Esophagus muscularis mucosa (tissue), 4 donors: ENCODE data around the gene PXN. TPM values are rescaled to one million over a fixed set of nuclear protein-coding genes. Genes with fewer than 3 reads are reported as not detected.
A peak's percentile ranks its signal among the peaks of the same experiment; 100 is the strongest.

Source experiments
- DNase-seq: peaks from one replicate; pipeline ENCODE4 v3.0.0-alpha.2; 2017; ENCODE audit errors: extremely low spot score
- H3K27ac ChIP-seq, 4 donors: fragments of 200-600 bp; sonication (generic); replicated peaks in 1 of 4; 1 replicate in 3 of 4; 2 replicates in 1 of 4; pipeline ENCODE4 v1.5.1; 2016 to 2019; ENCODE audit warnings: mild to moderate bottlenecking in 1 of 4
- H3K27me3 ChIP-seq, 4 donors: fragments of 200-600 bp; sonication (generic); one replicate each; pipeline versions ENCODE4 v1.5.1 to v1.6.0; 2016 to 2019
- H3K36me3 ChIP-seq, 4 donors: fragments of 200-600 bp; sonication (generic); one replicate each; pipeline ENCODE4 v1.5.1; 2016 to 2019
- H3K4me1 ChIP-seq, 4 donors: fragments of 200-600 bp; sonication (generic); one replicate each; pipeline ENCODE4 v1.5.1; 2016 to 2019
- H3K4me3 ChIP-seq, 4 donors: fragments of 200-600 bp; sonication (generic); 1 replicate in 2 of 4; 2 replicates in 2 of 4; pipeline ENCODE4 v1.5.1; 2016 to 2019; ENCODE audit warnings: mild to moderate bottlenecking in 4 of 4, moderate library complexity in 1 of 4
- H3K9me3 ChIP-seq, 4 donors: fragments of 200-600 bp; sonication (generic); 1 replicate in 3 of 4; 2 replicates in 1 of 4; pipeline ENCODE4 v1.5.1; 2016 to 2019
- EP300 ChIP-seq: sonication (generic); formaldehyde crosslinking; IDR thresholded peaks from one replicate; pipeline ENCODE4 v1.6.1; 2017; ENCODE audit warnings: antibody characterized with exemption
- POLR2A ChIP-seq: fragments of 450-650 bp; IDR thresholded peaks from one replicate; pipeline ENCODE4 v1.6.1; 2017; ENCODE audit warnings: antibody characterized with exemption, moderate library complexity, mild to moderate bottlenecking, low read depth
- POLR2AphosphoS5 ChIP-seq, 2 donors: sonication (generic); formaldehyde crosslinking; IDR thresholded peaks; one replicate each; pipeline ENCODE4 v1.6.1; 2017; ENCODE audit warnings: antibody characterized with exemption in 2 of 2
- WGBS: methylation state at CpG from one replicate; pipeline ENCODE4 v1.1.5; 2018; 5-methylcytosine and 5-hydroxymethylcytosine counted together
- intact Hi-C: fragments of 100-400 bp; cut with DNase I; formaldehyde crosslinking; loops from one replicate; pipeline ENCODE4 v1.15.1; 2023
- total RNA-seq, 4 donors: library from RNA; depleted of rRNA; stranded (reverse); fragments of >200 nt; gene quantifications; one replicate each; pipeline versions ENCODE4 v1.1.0 to v1.2.1, GENCODE V29; 2016
- TF ChIP-seq, protein P1 (sequence below), 3 experiments: fragments of 200-600 bp in 2 of 3; fragments of 450-650 bp in 1 of 3; sonication (generic) in 2 of 3; IDR thresholded peaks; one replicate each; pipeline ENCODE4 v1.5.1; 2017 to 2019; ENCODE audit warnings: antibody characterized with exemption in 3 of 3, mild to moderate bottlenecking in 2 of 3, moderate library complexity in 1 of 3

The PXN gene
- total RNA-seq, 4 donors from 2014 or later, result 51.9 to 89.4 (median 71.9) TPM

DNA sequence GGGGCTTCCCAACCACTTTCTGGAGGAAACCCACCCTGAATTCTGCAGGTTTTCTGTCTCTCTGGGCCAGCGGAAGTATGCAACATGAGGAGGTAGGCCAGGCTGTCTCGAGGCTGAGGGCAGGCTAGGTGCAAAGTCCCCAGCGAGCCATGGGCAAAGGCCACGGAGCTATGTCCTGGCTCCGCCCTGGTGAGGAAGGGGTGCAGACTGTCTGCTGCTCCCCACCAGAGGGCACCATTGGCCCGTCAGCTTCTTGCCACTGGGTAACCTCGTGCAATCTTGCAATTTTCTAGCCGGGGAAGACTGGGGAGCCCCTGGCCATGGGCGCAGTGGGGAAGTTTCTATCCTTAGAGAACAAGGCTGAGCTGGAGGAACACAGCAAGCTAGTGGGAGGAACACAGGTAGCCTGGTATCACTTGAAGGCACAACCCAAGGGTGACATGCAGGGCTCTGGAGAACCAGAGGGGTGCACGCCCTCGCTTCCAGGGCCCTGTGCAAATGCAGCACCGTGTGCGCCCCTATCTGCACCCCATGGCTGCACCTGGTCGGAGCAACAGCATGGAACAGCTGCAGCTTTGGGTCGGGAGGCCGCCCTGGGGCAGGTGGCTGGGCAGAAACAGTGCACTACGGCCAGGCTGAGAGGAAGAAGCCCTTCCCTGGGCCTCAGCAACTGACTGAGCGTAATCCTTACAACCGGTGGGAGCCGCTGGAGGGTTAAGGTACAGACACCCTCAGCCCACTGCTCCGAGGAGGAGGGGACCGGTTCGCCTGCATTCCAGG, 37.0 kb downstream of the PXN start:
- DNase-seq, result no peak
- Histone ChIP-seq H3K9me3 (no peaks in the 10 kb centered on the region), H3K4me3 (peak overlapping the region; percentile 14 to 39 (median 26)), H3K27me3 (no peaks in the 10 kb centered on the region), H3K36me3 (peaks cover 2 to 23% (median 20%) of the 10 kb centered on the region in 4 donors), H3K4me1 (peaks cover 92 to 100% (median 94%) of the 10 kb centered on the region in 4 donors), H3K27ac (peak overlapping the region; percentile 86 to 95 (median 91))
- WGBS, result 23% methylated on average over 18 of the region's 23 CpGs
- no peak for TF ChIP-seq EP300
- no peak for TF ChIP-seq POLR2A
- peak; percentile 56 to 78 for TF ChIP-seq POLR2AphosphoS5 (IDR thresholded peaks at IDR 0.05)
- TF ChIP-seq, protein P1, sequence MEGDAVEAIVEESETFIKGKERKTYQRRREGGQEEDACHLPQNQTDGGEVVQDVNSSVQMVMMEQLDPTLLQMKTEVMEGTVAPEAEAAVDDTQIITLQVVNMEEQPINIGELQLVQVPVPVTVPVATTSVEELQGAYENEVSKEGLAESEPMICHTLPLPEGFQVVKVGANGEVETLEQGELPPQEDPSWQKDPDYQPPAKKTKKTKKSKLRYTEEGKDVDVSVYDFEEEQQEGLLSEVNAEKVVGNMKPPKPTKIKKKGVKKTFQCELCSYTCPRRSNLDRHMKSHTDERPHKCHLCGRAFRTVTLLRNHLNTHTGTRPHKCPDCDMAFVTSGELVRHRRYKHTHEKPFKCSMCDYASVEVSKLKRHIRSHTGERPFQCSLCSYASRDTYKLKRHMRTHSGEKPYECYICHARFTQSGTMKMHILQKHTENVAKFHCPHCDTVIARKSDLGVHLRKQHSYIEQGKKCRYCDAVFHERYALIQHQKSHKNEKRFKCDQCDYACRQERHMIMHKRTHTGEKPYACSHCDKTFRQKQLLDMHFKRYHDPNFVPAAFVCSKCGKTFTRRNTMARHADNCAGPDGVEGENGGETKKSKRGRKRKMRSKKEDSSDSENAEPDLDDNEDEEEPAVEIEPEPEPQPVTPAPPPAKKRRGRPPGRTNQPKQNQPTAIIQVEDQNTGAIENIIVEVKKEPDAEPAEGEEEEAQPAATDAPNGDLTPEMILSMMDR (IDR thresholded peaks at IDR 0.05), result peak; percentile 92 to 98 (median 95)
- intact Hi-C loops, result loop anchor here (1.0 to 2.0 kb wide), 2 partner anchors 37 to 62 kb away; partner anchors contain the start of genes PXN and RNU4-2

DNA sequence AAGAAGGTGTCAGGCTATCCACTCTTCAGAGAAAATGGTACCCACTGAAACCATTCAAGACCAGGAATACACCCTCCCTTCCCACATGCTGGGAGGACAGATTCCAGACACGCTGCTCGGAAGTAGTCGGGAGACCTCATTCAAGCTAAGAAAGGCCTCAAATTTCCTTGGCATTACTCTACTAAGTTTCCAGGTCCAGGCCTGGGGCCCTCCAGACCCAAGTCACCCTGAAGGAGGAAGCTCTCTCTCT, 37.6 kb downstream of the PXN start:
- H3K27me3 ChIP-seq, result no peaks in the 10 kb centered on the region
- no peaks in the 10 kb centered on the region for H3K9me3 ChIP-seq
- peak overlapping the region; percentile 86 to 95 (median 91) for H3K27ac ChIP-seq
- H3K4me1 ChIP-seq, result peaks cover 87 to 96% (median 89%) of the 10 kb centered on the region in 4 donors
- no peak for TF ChIP-seq POLR2AphosphoS5 (IDR thresholded peaks at IDR 0.05)
- TF ChIP-seq POLR2A, result no peak
- TF ChIP-seq EP300, result no peak
- TF ChIP-seq, protein P1 (IDR thresholded peaks at IDR 0.05), result no peak
- 40% methylated on average over 3 of the region's 3 CpGs for WGBS
- DNase-seq, result no peak
- H3K4me3 ChIP-seq, result peak overlapping the region in 2 of 4 donors; percentile 21 to 31
- peaks cover 7 to 28% (median 25%) of the 10 kb centered on the region in 4 donors for H3K36me3 ChIP-seq
- intact Hi-C loops, result loop anchor here (1.0 to 2.0 kb wide), 2 partner anchors 37 to 63 kb away; partner anchors contain the start of genes PXN and RNU4-2

DNA sequence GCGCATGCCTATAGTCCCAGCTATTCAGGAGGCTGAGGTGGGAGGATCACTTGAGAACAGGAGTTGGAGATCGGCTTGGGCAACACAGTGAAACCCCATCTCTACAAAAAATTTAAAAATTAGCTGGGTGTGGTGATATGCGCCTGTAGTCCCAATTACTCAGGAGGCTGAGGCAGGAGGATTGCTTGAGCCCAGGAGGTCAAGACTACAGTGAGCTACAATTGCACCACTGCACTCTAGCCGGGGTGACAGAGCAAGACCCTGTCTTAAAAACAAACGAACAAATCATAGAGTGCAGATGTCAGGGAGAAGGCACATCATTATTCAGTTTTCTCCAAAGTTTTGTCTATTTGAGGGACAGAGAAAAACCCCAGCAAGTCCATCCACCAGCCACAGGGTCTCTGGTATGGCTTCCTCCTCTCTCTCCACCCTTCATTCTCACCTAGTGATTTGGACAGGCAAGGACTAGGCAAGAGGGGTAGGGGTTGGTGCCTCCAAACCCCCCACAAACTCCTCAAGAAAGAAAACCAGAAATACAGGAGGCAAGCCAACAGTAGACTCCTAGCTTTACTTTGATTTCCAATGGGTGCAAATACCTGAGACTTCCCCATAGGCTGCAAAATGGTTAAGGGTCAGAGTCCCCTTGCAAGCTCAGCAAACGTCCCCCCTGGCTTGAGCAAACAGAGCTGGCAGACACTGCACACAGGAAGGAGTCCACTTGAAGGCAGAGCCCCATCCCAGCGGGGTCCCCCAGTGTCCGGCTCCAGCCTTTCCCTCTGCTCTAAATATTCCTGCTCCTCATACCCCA, 38.1 kb downstream of the PXN start:
- H3K27ac ChIP-seq, result peak overlapping the region in 3 of 4 donors; percentile 86 to 95 (median 92)
- peaks cover 12 to 33% (median 30%) of the 10 kb centered on the region in 4 donors for H3K36me3 ChIP-seq
- H3K9me3 ChIP-seq, result no peaks in the 10 kb centered on the region
- H3K4me3 ChIP-seq, result no peak overlapping the region
- no peaks in the 10 kb centered on the region for H3K27me3 ChIP-seq
- intact Hi-C loops, result loop anchor here (1.0 to 2.0 kb wide), 2 partner anchors 38 to 63 kb away; partner anchors contain the start of genes PXN and RNU4-2
- 75% methylated on average over 8 of the region's 8 CpGs for WGBS
- DNase-seq, result no peak
- no peak for TF ChIP-seq POLR2AphosphoS5 (IDR thresholded peaks at IDR 0.05)
- TF ChIP-seq EP300, result no peak
- peaks cover 82 to 91% (median 84%) of the 10 kb centered on the region in 4 donors for H3K4me1 ChIP-seq

DNA sequence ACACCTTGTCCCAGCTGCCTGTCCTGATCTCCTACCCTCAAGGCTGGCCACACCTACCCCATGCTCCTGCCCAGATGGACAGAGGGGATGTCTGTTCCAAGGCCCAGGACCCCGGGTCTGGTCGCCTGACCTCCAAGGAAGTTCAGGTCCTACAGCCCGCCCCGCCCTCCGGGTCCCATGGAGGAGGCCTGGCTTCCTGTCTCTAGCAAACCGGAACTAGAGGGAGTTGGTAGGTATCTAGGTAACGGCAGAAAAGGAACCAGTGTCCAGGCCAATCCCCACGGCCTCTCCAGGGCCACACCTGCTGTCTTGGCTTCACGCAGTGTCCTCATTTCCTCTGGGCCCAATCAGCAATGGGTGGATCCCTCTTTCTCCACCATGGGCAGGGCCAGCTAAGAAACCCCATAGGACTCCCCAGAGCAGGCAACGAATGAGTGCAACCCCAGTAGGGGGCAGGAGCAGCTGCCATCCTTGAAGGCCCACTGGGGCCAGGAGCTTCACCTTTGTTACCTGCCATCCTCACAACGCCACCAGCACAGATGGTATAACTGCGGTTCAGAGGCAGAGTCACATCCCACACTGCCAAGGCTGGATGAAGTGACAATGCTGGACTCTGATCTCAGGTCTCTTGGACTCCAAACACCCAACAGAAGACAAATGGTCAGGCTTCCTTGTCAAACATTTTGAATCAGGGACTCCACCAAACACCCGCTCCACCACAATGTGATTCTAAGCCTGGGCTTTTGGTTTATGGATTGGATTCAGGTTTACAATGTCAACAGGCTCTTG, 39.5 kb downstream of the PXN start:
- Histone ChIP-seq H3K4me3 (peak overlapping the region in 1 of 4 donors; percentile 40), H3K4me1 (peaks cover 69 to 82% (median 70%) of the 10 kb centered on the region in 4 donors), H3K27me3 (no peaks in the 10 kb centered on the region), H3K9me3 (no peaks in the 10 kb centered on the region), H3K36me3 (peaks cover 26 to 47% (median 44%) of the 10 kb centered on the region in 4 donors), H3K27ac (peak overlapping the region; percentile 64 to 77 (median 71))
- no peak for DNase-seq
- intact Hi-C loops, result no loop called here
- no peak for TF ChIP-seq EP300
- TF ChIP-seq POLR2A, result no peak
- TF ChIP-seq, protein P1 (IDR thresholded peaks at IDR 0.05), result no peak
- TF ChIP-seq POLR2AphosphoS5 (IDR thresholded peaks at IDR 0.05), result no peak
- WGBS, result 59% methylated on average over 10 of the region's 13 CpGs
